ENCODE measurements around the gene HDAC4. TPM values are rescaled to one million over a fixed set of nuclear protein-coding genes. Genes with fewer than 3 reads are reported as not detected.

Gene HDAC4
- total and polyA plus RNA-seq, 8 donors: 1.7 to 98.8 (median 24.5) TPM

GRCh38 chr2:239168575-239168974 lies 232.2 kb downstream of the HDAC4 start:
- peaks cover 8 to 51% (median 32%) of the 10 kb centered on the region in 4 donors for H3K36me3 ChIP-seq
- H3K9me3 ChIP-seq: peaks cover 0 to 26% (median 15%) of the 10 kb centered on the region in 4 donors
- H3K27ac ChIP-seq: peak overlapping the region in 1 of 5 donors; percentile 63
- no peak overlapping the region for H3K4me3 ChIP-seq
- peaks cover 0 to 15% (median 0%) of the 10 kb centered on the region in 4 donors for H3K4me1 ChIP-seq
- H3K27me3 ChIP-seq: no peaks in the 10 kb centered on the region
- intact Hi-C loops (cut with DNase I; ENCODE audit: low total_unique reads): no loop called here
- DNase-seq: no peak
- TF ChIP-seq POLR2AphosphoS5 (IDR thresholded peaks at IDR 0.05) (no peak), EP300 (IDR thresholded peaks at IDR 0.05) (no peak), POLR2A (IDR thresholded peaks at IDR 0.05) (no peak)
- TF ChIP-seq, protein P1, sequence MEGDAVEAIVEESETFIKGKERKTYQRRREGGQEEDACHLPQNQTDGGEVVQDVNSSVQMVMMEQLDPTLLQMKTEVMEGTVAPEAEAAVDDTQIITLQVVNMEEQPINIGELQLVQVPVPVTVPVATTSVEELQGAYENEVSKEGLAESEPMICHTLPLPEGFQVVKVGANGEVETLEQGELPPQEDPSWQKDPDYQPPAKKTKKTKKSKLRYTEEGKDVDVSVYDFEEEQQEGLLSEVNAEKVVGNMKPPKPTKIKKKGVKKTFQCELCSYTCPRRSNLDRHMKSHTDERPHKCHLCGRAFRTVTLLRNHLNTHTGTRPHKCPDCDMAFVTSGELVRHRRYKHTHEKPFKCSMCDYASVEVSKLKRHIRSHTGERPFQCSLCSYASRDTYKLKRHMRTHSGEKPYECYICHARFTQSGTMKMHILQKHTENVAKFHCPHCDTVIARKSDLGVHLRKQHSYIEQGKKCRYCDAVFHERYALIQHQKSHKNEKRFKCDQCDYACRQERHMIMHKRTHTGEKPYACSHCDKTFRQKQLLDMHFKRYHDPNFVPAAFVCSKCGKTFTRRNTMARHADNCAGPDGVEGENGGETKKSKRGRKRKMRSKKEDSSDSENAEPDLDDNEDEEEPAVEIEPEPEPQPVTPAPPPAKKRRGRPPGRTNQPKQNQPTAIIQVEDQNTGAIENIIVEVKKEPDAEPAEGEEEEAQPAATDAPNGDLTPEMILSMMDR (IDR thresholded peaks at IDR 0.05): no peak
- 89 to 98% (median 96%) methylated on average over 22 of the region's 22 CpGs for WGBS, 5 donors

- Histone ChIP-seq H3K36me3 (peaks cover 14 to 53% (median 39%) of the 10 kb centered on the region in 4 donors), H3K27ac (peak overlapping the region in 1 of 5 donors; percentile 63), H3K4me1 (peaks cover 0 to 15% (median 0%) of the 10 kb centered on the region in 4 donors), H3K4me3 (no peak overlapping the region), H3K27me3 (no peaks in the 10 kb centered on the region), H3K9me3 (peaks cover 0 to 24% (median 12%) of the 10 kb centered on the region in 4 donors)
- DNase-seq: no peak
- 91 to 96% (median 94%) methylated on average over 26 of the region's 26 CpGs for WGBS, 5 donors
- intact Hi-C loops (cut with DNase I; ENCODE audit: low total_unique reads): no loop called here
- TF ChIP-seq EP300 (IDR thresholded peaks at IDR 0.05) (no peak), POLR2A (IDR thresholded peaks at IDR 0.05) (no peak), POLR2AphosphoS5 (IDR thresholded peaks at IDR 0.05) (no peak)
- TF ChIP-seq, protein P1 (IDR thresholded peaks at IDR 0.05): no peak
Observed at GRCh38 chr2:239167766-239168444, 232.9 kb downstream of the HDAC4 start.

DNA sequence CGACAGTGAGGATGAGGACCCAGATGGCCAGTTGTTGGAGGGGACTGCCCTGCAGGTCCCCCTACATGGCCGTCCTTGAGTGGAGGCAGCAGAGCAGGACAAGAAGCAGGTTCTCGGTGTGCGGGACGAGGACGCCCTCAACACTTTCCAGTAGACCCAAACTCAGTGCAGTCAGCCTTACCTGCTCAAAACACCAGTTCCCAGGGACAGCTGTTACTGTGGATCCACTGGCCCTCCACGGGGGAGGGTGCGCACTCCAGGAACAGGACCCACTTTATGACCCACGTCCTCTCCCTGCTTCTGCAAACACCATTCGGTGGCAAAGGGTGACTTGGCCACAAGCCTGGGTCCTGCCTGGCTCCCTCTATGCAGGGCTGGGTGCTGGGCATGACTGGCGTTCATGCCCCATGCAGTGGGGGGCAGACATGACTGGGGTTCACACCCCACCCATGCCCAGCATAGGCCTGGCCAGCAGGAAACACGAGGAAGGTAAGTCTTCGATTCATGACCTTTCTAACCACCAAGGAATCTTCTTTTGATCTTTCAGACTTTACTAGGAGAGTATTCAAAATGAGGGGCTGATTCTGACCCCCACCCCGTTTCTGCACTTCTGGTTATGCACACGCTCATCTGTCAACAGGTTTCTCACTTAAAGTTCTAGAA lies 233.7 kb downstream of the HDAC4 start:
- Histone ChIP-seq H3K4me1 (peaks cover 0 to 15% (median 0%) of the 10 kb centered on the region in 4 donors), H3K27ac (peak overlapping the region in 1 of 5 donors; percentile 63), H3K36me3 (peaks cover 20 to 53% (median 46%) of the 10 kb centered on the region in 4 donors), H3K27me3 (no peaks in the 10 kb centered on the region), H3K9me3 (peaks cover 0 to 17% (median 9%) of the 10 kb centered on the region in 4 donors), H3K4me3 (no peak overlapping the region)
- TF ChIP-seq POLR2AphosphoS5 (IDR thresholded peaks at IDR 0.05): no peak
- TF ChIP-seq, protein P1 (IDR thresholded peaks at IDR 0.05): no peak
- TF ChIP-seq POLR2A (IDR thresholded peaks at IDR 0.05): no peak
- no peak for TF ChIP-seq EP300 (IDR thresholded peaks at IDR 0.05)
- intact Hi-C loops (cut with DNase I; ENCODE audit: low total_unique reads): no loop called here
- WGBS, 5 donors: 82 to 90% (median 88%) methylated on average over 14 to 15 of the region's 15 CpGs
- no peak for DNase-seq

GRCh38 chr2:239166201-239166834 lies 234.5 kb downstream of the HDAC4 start:
- no peak for DNase-seq
- TF ChIP-seq POLR2AphosphoS5 (IDR thresholded peaks at IDR 0.05) (no peak), POLR2A (IDR thresholded peaks at IDR 0.05) (no peak), EP300 (IDR thresholded peaks at IDR 0.05) (no peak)
- TF ChIP-seq, protein P1 (IDR thresholded peaks at IDR 0.05): no peak
- Histone ChIP-seq H3K4me3 (no peak overlapping the region), H3K9me3 (peaks cover 0 to 8% (median 5%) of the 10 kb centered on the region in 4 donors), H3K27me3 (no peaks in the 10 kb centered on the region), H3K4me1 (peaks cover 0 to 15% (median 0%) of the 10 kb centered on the region in 4 donors), H3K27ac (peak overlapping the region in 1 of 5 donors; percentile 63), H3K36me3 (peaks cover 23 to 57% (median 54%) of the 10 kb centered on the region in 4 donors)
- intact Hi-C loops (cut with DNase I; ENCODE audit: low total_unique reads): no loop called here
- 85 to 89% (median 87%) methylated on average over 17 of the region's 17 CpGs for WGBS, 5 donors

Data from stomach (tissue), 9 donors.